MM.1S (cell line): ENCODE measurements around the gene MYO16.

Experiments used
- DNase-seq: peaks from one replicate; pipeline ENCODE4 v3.0.0-alpha.2; 2015
- H2AFZ ChIP-seq: fragments of 300-600 bp; sonication (generic); 2 replicates; pipeline ENCODE4 v1.6.0; 2016; ENCODE audit warnings: antibody characterized with exemption, low read length
- H3F3A ChIP-seq: fragments of 300-600 bp; sonication (generic); 2 replicates; pipeline ENCODE4 v1.6.1; 2016; ENCODE audit warnings: mild to moderate bottlenecking, antibody characterized with exemption, low read length, moderate library complexity, mixed read lengths; ENCODE audit not compliant: insufficient read depth
- H3K27ac ChIP-seq: fragments of 300-600 bp; sonication (generic); 2 replicates; pipeline ENCODE4 v1.5.1; 2016; ENCODE audit warnings: mild to moderate bottlenecking, low read length
- H3K27me3 ChIP-seq: fragments of 300-600 bp; sonication (generic); replicated peaks from 2 replicates; pipeline ENCODE4 v1.6.0; 2016; ENCODE audit warnings: low read length; ENCODE audit not compliant: insufficient read depth
- H3K36me3 ChIP-seq: fragments of 300-600 bp; sonication (generic); replicated peaks from 2 replicates; pipeline ENCODE4 v1.6.1; 2016; ENCODE audit warnings: mild to moderate bottlenecking, low read length, mixed read lengths; ENCODE audit not compliant: insufficient read depth
- H3K4me1 ChIP-seq: fragments of 300-600 bp; sonication (generic); 2 replicates; pipeline ENCODE4 v1.6.1; 2016; ENCODE audit warnings: low read length, mixed read lengths
- H3K4me2 ChIP-seq: fragments of 300-600 bp; sonication (generic); 2 replicates; pipeline ENCODE4 v1.6.0; 2016; ENCODE audit warnings: low read depth, low read length
- H3K4me3 ChIP-seq: fragments of 300-600 bp; sonication (generic); 2 replicates; pipeline ENCODE4 v1.5.1; 2016; ENCODE audit warnings: low read length, mixed read lengths
- H3K79me2 ChIP-seq: fragments of 300-600 bp; sonication (generic); 2 replicates; pipeline ENCODE4 v1.6.1; 2016; ENCODE audit warnings: mixed run types, low read length, mixed read lengths
- H3K9ac ChIP-seq: fragments of 300-600 bp; sonication (generic); 2 replicates; pipeline ENCODE4 v1.6.1; 2016; ENCODE audit warnings: low read length, mixed read lengths
- H3K9me2 ChIP-seq: fragments of 300-600 bp; sonication (generic); replicated peaks from 2 replicates; pipeline ENCODE4 v1.6.1; 2016; ENCODE audit warnings: mild to moderate bottlenecking, low read length, mixed read lengths; ENCODE audit not compliant: insufficient read depth
- H3K9me3 ChIP-seq: fragments of 300-600 bp; sonication (generic); replicated peaks from 2 replicates; pipeline ENCODE4 v1.6.1; 2016; ENCODE audit warnings: mild to moderate bottlenecking, low read length, mixed read lengths; ENCODE audit not compliant: insufficient read depth
- H4K20me1 ChIP-seq: fragments of 300-600 bp; sonication (generic); 2 replicates; pipeline ENCODE4 v1.6.1; 2016; ENCODE audit warnings: mild to moderate bottlenecking, low read length, moderate library complexity, mixed read lengths; ENCODE audit not compliant: insufficient read depth
- CTCF ChIP-seq: fragments of 300-600 bp; sonication (generic); IDR thresholded peaks from 2 replicates; pipeline ENCODE4 v1.5.1; 2016; ENCODE audit warnings: antibody characterized with exemption, low read length, mixed read lengths
- EZH2 ChIP-seq: fragments of 300-600 bp; sonication (generic); optimal IDR thresholded peaks from 2 replicates; pipeline ENCODE3; 2017; ENCODE audit warnings: low read depth, mild to moderate bottlenecking, antibody characterized with exemption, low read length, mixed read lengths
- EZH2phosphoT487 ChIP-seq: fragments of 300-600 bp; sonication (generic); IDR thresholded peaks from 2 replicates; pipeline ENCODE4 v1.6.1; 2018; ENCODE audit warnings: antibody characterized with exemption, low read length

The MYO16 gene

GRCh38 chr13:109163037-109163379, 533.6 kb downstream of the MYO16 start:
- Histone ChIP-seq H3K4me2 (peak overlapping the region; percentile 75), H3F3A (peaks cover 18% of the 10 kb centered on the region), H4K20me1 (no peaks in the 10 kb centered on the region), H2AFZ (no peak overlapping the region), H3K4me3 (peak overlapping the region; percentile 42), H3K79me2 (no peaks in the 10 kb centered on the region), H3K27ac (peak overlapping the region; percentile 89; the same call in 1 of the 2 replicates), H3K9ac (no peak overlapping the region), H3K36me3 (no peaks in the 10 kb centered on the region), H3K27me3 (peaks cover 30% of the 10 kb centered on the region; the same call in 1 of the 2 replicates), H3K9me2 (no peaks in the 10 kb centered on the region), H3K9me3 (no peaks in the 10 kb centered on the region), H3K4me1 (peaks cover 36% of the 10 kb centered on the region)
- no peak for DNase-seq
- TF ChIP-seq EZH2phosphoT487: no peak
- no peak for TF ChIP-seq EZH2
- TF ChIP-seq CTCF: no peak

- Histone ChIP-seq H3K36me3 (no peaks in the 10 kb centered on the region), H3K4me1 (peaks cover 33% of the 10 kb centered on the region), H4K20me1 (no peaks in the 10 kb centered on the region), H2AFZ (no peak overlapping the region), H3K79me2 (no peaks in the 10 kb centered on the region), H3F3A (peaks cover 18% of the 10 kb centered on the region), H3K27me3 (peaks cover 23% of the 10 kb centered on the region; the same call in 1 of the 2 replicates), H3K9ac (no peak overlapping the region), H3K9me2 (no peaks in the 10 kb centered on the region), H3K27ac (no peak overlapping the region), H3K9me3 (no peaks in the 10 kb centered on the region), H3K4me2 (no peak overlapping the region), H3K4me3 (no peak overlapping the region)
- TF ChIP-seq CTCF (no peak), EZH2 (no peak), EZH2phosphoT487 (no peak)
- DNase-seq: no peak
Observed at GRCh38 chr13:109165417-109165904, 536.0 kb downstream of the MYO16 start.

- Histone ChIP-seq H3K36me3 (no peaks in the 10 kb centered on the region), H3K4me2 (no peak overlapping the region), H3F3A (peaks cover 11% of the 10 kb centered on the region), H3K4me1 (peaks cover 20% of the 10 kb centered on the region), H3K9ac (no peak overlapping the region), H3K4me3 (no peak overlapping the region), H2AFZ (no peak overlapping the region), H3K79me2 (no peaks in the 10 kb centered on the region), H3K9me3 (no peaks in the 10 kb centered on the region), H4K20me1 (no peaks in the 10 kb centered on the region), H3K9me2 (no peaks in the 10 kb centered on the region), H3K27ac (no peak overlapping the region), H3K27me3 (peaks cover 23% of the 10 kb centered on the region; the same call in 1 of the 2 replicates)
- DNase-seq: no peak
- TF ChIP-seq CTCF (no peak), EZH2 (no peak), EZH2phosphoT487 (no peak)
Observed at GRCh38 chr13:109166804-109167203, 537.4 kb downstream of the MYO16 start.
